Measurements from ENCODE around the gene THEMIS.

- TF ChIP-seq POLR2AphosphoS5 (IDR thresholded peaks at IDR 0.05; ENCODE audit: low read depth, low read length) (no peak), POLR2A (IDR thresholded peaks at IDR 0.05; ENCODE audit: low read depth, low read length) (no peak)
Observed at GRCh38 chr6:127749095-127749494, 151.8 kb downstream of the THEMIS start.
